Tibial nerve (tissue), 4 donors: ENCODE results near the gene PLCD3. TPM values are rescaled to one million over a fixed set of nuclear protein-coding genes. Genes with fewer than 3 reads are reported as not detected.

Experiments
- DNase-seq, 2 donors: peaks; one replicate each; pipeline ENCODE4 v3.0.0-alpha.2; 2019; ENCODE audit warnings: low spot score in 2 of 2
- H3K27ac ChIP-seq, 4 donors: fragments of 200-600 bp; sonication (generic) in 3 of 4; one replicate each; pipeline ENCODE4 v1.5.1; 2017 to 2019; ENCODE audit warnings: mild to moderate bottlenecking in 1 of 4
- H3K27me3 ChIP-seq, 2 donors: fragments of 200-600 bp; sonication (generic) in 1 of 2; one replicate each; pipeline versions ENCODE4 v1.5.1 to v1.6.0; 2017 to 2019
- H3K36me3 ChIP-seq, 3 donors: fragments of 200-600 bp; sonication (generic); one replicate each; pipeline ENCODE4 v1.5.1; 2018 to 2019
- H3K4me1 ChIP-seq, 4 donors: fragments of 200-600 bp; sonication (generic) in 3 of 4; one replicate each; pipeline ENCODE4 v1.5.1; 2017 to 2019
- H3K4me3 ChIP-seq, 4 donors: fragments of 200-600 bp; sonication (generic) in 3 of 4; one replicate each; pipeline ENCODE4 v1.5.1; 2017 to 2019; ENCODE audit warnings: mild to moderate bottlenecking in 1 of 4, moderate library complexity in 1 of 4
- H3K9me3 ChIP-seq, 4 donors: fragments of 200-600 bp; sonication (generic) in 3 of 4; one replicate each; pipeline ENCODE4 v1.5.1; 2017 to 2019
- CTCF ChIP-seq, 5 experiments: fragments of 200-600 bp in 3 of 5; fragments of 450-650 bp in 2 of 5; sonication (generic) in 3 of 5; IDR thresholded peaks; one replicate each; pipeline ENCODE4 v1.5.1; 2016 to 2019; ENCODE audit warnings: antibody characterized with exemption in 5 of 5, mild to moderate bottlenecking in 3 of 5, moderate library complexity in 2 of 5
- EP300 ChIP-seq, 2 donors: sonication (generic); formaldehyde crosslinking; IDR thresholded peaks; one replicate each; pipeline ENCODE4 v1.6.1; 2017; ENCODE audit warnings: antibody characterized with exemption in 2 of 2, mild to moderate bottlenecking in 1 of 2
- POLR2A ChIP-seq, 2 donors: fragments of 450-650 bp; IDR thresholded peaks; one replicate each; pipeline ENCODE4 v1.6.1; 2017; ENCODE audit warnings: antibody characterized with exemption in 2 of 2, mild to moderate bottlenecking in 2 of 2, moderate library complexity in 2 of 2
- WGBS, 2 donors: methylation state at CpG; one replicate each; pipeline ENCODE4 v1.1.5; 2018; 5-methylcytosine and 5-hydroxymethylcytosine counted together
- total RNA-seq, 4 donors: library from RNA; depleted of rRNA; stranded (reverse); fragments of >200 nt; gene quantifications; one replicate each; pipeline ENCODE4 v1.1.0, GENCODE V29; 2016

Gene PLCD3
- total RNA-seq, 4 donors from 2014 or later = 45.7 to 103 (median 69.3) TPM

GRCh38 chr17:45149669-45150664 lies 17.7 kb upstream of the PLCD3 start:
- peak overlapping the region; percentile 93 to 99 (median 94) for H3K27ac ChIP-seq
- peak overlapping the region; percentile 69 to 85 (median 73) for H3K4me3 ChIP-seq
- no peaks in the 10 kb centered on the region for H3K36me3 ChIP-seq
- WGBS, 2 donors = 1% methylated on average over 56 of the region's 56 CpGs
- peaks cover 0 to 54% (median 28%) of the 10 kb centered on the region in 4 donors for H3K4me1 ChIP-seq
- H3K27me3 ChIP-seq = no peaks in the 10 kb centered on the region
- TF ChIP-seq CTCF (IDR thresholded peaks at IDR 0.05) = no peak
- peak in 1 of 2 donors; percentile 53 for TF ChIP-seq EP300 (IDR thresholded peaks at IDR 0.05)
- TF ChIP-seq POLR2A (IDR thresholded peaks at IDR 0.05) = no peak
- no peaks in the 10 kb centered on the region for H3K9me3 ChIP-seq
- peak; percentile 65 to 71 for DNase-seq

GRCh38 chr17:45149037-45149668 lies 16.8 kb upstream of the PLCD3 start:
- peak; percentile 78 to 79 for DNase-seq
- H3K4me1 ChIP-seq = peaks cover 0 to 59% (median 34%) of the 10 kb centered on the region in 4 donors
- no peaks in the 10 kb centered on the region for H3K36me3 ChIP-seq
- H3K4me3 ChIP-seq = peak overlapping the region; percentile 69 to 85 (median 73)
- WGBS, 2 donors = 1% methylated on average over 32 of the region's 32 CpGs
- H3K27me3 ChIP-seq = no peaks in the 10 kb centered on the region
- peak overlapping the region; percentile 93 to 99 (median 94) for H3K27ac ChIP-seq
- TF ChIP-seq CTCF (IDR thresholded peaks at IDR 0.05) (peak; percentile 79 to 93 (median 89)), EP300 (IDR thresholded peaks at IDR 0.05) (peak in 1 of 2 donors; percentile 67), POLR2A (IDR thresholded peaks at IDR 0.05) (peak; percentile 12 to 57)
- H3K9me3 ChIP-seq = no peaks in the 10 kb centered on the region

- H3K4me1 ChIP-seq = peaks cover 0 to 66% (median 37%) of the 10 kb centered on the region in 4 donors
- peak; percentile 98 for DNase-seq
- peak within 1 kb of the TSS; percentile 69 to 88 (median 81) for H3K4me3 ChIP-seq
- TF ChIP-seq CTCF (IDR thresholded peaks at IDR 0.05) (peak in 1 of 5 experiments; percentile 12), POLR2A (IDR thresholded peaks at IDR 0.05) (peak; percentile 99), EP300 (IDR thresholded peaks at IDR 0.05) (peak; percentile 71 to 100)
- no peaks in the 10 kb centered on the region for H3K9me3 ChIP-seq
- WGBS, 2 donors = 0 to 1% methylated on average over 55 to 58 of the region's 58 CpGs
- peak within 1 kb of the TSS; percentile 93 to 99 (median 96) for H3K27ac ChIP-seq
- no peaks in the 10 kb centered on the region for H3K27me3 ChIP-seq
- no peaks in the 10 kb centered on the region for H3K36me3 ChIP-seq
Measured at GRCh38 chr17:45148183-45149036, 16.1 kb upstream of the PLCD3 start, which contains the start of gene HEXIM1. TSS of gene HEXIM1 (plus strand) at chr17:45148475. CDS start at chr17:45149191, 716 bp downstream.

- Histone ChIP-seq H3K4me1 (peaks cover 5 to 68% (median 40%) of the 10 kb centered on the region in 4 donors), H3K27me3 (no peaks in the 10 kb centered on the region), H3K9me3 (no peaks in the 10 kb centered on the region), H3K36me3 (no peaks in the 10 kb centered on the region), H3K27ac (peak overlapping the region; percentile 93 to 99 (median 96)), H3K4me3 (peak overlapping the region; percentile 64 to 88 (median 72))
- peak; percentile 63 to 94 for TF ChIP-seq EP300 (IDR thresholded peaks at IDR 0.05)
- TF ChIP-seq POLR2A (IDR thresholded peaks at IDR 0.05) = peak; percentile 6 to 13
- peak in 2 of 5 experiments; percentile 35 to 42 for TF ChIP-seq CTCF (IDR thresholded peaks at IDR 0.05)
- 0 to 1% methylated on average over 34 to 38 of the region's 38 CpGs for WGBS, 2 donors
- peak; percentile 66 to 83 for DNase-seq
Measured at GRCh38 chr17:45147581-45148182, 15.4 kb upstream of the PLCD3 start.
